H4 (cell line): Measurements from ENCODE around the gene BIN1. TPM values are rescaled to one million over a fixed set of nuclear protein-coding genes. Genes with fewer than 3 reads are reported as not detected.

Source experiments
- DNase-seq: peaks from one replicate; pipeline ENCODE4 v3.0.0-alpha.2; 2015; ENCODE audit warnings: low spot score
- total RNA-seq: library from RNA; depleted of rRNA; stranded (reverse); fragments of >200 nt; shearing (Covaris generic); gene quantifications from 2 replicates; pipeline ENCODE4 v1.2.3, GENCODE V29; 2014

BIN1 gene
- total RNA-seq, 1 experiment from 2014 or later = 60.0 TPM

DNA sequence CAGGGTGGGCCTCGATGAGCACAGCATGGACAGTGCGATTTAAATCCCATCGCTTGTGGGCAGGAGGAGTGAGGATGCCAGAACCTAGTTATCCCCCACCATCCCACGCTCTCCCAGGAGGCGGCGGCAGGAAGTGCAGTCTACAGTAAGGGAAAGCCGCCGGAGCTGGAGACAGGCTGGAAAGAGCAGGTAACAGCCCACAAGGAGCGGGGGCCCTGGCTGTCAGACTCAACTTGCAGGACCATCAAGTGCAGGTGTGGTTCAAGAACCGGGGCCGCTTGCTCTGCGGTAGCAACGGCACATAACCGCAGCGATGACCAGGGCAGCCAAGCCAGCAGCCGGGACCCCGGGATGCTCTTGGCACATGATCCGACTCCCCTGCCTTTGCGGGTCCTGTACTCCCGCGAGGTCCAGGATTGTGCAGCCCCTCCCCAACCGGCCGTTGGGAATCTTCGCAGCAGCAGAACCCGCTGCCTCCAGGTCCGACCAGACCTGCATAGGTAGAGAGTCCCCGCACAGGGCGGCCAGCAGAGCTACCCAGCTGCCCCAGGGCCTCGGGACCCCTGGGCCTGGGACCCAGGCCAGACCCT, 82.1 kb downstream of the BIN1 start:
- DNase-seq = no peak

DNA sequence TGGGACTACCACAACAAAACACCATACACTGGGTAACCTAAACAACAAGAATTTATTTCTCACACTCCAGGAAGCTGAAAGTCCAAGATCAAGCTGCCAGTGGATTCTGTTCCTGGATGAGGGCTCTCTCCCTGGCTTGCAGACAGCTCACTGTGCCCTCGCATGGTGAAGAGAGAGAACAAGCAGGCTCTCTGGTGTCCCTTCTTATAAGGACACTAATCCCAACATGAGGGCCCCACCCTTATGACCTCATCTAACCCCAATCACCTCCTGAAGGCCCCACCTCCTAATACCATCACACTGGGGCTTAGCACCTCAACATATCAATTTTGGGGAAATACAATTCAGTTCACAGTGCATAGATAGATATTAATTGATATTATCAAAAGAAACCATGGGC, 83.5 kb downstream of the BIN1 start:
- no peak for DNase-seq

DNA sequence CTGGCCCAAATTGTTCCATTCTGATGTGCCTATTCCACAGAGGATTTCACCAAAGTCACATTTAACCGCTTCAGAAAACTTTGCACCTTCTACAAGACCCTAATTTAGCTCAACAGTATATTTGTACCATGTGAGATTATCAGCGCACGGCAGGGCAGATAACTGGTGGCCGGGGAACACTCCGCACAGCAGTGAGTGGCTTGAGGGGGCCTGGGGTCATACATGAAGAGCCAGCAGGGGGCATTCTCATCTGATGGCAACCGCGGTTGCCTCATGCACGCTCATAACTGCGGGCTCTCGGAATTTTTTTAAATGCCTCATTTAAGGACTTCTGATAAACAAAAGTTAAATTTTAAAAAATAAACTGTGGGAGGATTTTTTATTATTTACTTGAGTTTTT, 84.1 kb downstream of the BIN1 start:
- no peak for DNase-seq

DNA sequence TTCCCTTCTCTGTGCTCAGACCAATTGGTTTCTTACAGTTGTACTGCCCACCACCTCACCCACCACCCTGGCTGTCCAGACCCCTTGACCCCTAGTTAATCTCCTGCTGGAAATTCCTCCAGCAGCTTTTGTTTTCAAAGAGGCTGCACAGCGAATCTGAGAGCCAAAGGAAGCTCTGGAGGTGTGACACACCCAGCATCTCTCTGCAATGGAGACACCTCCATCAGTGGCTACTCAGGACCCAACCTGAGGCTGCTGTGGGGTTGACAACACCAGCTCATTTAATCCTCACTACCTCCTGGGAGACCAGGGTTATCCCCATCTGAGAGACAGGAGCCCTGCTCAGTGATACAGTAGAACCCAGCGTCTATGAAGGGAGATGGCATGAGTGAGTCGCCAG, 86.4 kb downstream of the BIN1 start:
- no peak for DNase-seq

DNA sequence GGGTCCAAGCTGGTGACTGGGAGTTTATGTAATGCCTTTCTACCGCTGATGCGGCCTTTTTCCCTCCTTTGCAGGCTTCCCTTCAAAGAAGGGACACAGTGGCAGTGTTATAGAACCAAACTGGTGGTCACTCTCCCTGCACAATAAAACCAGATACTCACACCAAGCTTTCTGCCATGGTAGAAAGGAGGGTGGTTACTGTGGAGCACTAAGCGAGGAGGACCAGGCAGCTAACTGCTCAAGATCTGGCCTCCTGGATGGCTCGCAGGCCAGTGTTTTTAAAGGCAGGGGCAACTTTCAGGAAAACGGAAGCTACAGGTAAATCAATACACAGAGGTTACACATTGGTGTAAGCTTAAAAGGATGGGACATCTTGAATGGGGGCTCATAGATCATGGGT, 89.4 kb downstream of the BIN1 start:
- DNase-seq = no peak

DNA sequence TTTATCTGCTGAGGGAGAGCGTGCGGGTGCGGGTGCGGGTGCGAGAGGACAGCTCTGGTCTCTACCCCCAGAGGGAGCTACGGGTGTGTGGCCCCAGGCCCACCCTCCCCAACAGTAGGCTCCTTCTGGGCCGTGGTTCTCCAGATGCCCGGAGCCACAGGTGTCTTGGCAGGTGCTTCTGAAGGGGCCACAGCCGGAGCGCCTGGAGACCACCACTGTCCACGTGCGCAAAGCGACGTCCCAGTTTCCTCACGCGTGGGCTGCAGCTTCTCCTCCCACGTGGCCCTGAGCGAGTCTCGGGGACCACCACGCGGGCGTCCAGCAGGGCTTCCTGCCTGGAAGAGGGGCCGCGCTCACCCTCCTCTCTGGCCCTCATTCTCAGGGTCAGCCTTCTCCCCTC, 90.6 kb downstream of the BIN1 start:
- no peak for DNase-seq

DNA sequence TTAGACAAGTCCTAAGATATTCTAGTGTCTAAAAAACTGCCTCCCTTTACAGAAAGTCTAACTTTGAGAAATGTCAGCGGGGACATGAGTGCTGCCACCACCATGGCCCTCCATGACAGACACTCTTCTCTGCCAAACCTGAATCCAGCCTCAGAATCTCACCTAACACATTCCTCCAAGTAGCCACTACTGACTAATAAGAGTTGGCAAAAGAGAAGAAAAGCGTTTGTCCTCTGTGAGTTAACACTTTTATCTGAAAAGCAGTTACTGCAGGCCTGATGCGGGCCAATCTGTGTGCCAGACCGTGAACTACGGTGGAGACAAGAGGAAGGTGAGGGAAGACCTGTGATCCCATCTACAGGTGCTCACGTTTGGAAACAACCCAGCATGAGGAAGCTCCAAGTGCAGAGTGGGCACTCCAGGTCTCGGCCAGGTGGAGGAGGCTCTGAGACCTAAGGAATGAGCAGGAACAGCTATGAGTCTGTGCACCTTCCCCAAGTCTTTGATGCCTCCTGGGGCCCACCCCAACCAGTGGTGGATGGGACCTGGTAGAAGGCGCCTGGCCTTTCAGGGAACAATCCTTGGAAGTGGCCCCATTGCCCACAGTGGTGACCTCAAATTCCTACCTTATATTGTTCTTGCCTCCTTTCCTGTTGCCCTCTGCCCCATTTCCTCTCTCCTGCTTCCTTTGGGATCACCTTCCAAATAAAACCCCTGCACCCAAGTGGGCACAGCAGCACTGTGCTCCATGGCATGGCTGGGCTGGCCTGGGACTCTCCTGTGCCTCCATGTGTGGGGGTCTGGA, 91.6 kb downstream of the BIN1 start:
- DNase-seq = no peak

DNA sequence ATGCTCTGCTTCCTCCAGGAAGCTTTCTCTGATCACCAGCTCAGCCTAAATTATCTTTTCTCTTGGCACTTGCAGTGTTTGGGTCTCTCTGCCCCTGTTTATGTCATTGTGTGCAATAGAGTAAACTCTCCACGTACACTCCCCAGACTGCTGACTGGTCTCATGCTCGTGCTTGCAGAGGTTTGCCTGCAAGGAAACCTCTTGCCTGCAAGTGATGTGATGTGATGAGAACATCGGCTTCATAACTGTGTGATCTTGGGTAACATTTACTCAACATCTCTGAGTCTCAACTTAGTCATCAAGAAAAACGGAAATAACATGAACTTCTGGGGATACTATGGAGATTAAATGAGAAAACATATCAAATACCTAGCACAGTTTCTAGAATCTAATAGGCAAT, 92.3 kb downstream of the BIN1 start:
- peak; percentile 67 for DNase-seq

DNA sequence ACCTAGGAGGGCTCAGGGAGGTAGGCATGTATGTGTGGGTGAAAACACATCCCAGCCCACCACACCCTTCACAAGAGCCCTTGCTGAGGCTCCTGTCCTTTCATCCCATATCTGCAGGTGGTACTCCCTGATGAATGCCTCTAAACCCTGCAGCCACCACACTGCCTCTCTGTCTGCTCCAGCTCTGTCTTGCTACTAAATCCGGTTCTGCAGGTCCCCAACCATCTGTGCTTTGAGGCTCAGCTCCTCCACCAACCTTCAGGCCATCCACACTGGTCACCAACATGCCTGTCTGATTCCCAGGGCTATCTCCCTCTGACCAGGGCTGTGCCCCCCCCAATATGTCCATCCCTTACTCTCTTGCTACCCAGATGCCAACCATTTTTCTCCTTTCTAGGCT, 92.7 kb downstream of the BIN1 start:
- no peak for DNase-seq

DNA sequence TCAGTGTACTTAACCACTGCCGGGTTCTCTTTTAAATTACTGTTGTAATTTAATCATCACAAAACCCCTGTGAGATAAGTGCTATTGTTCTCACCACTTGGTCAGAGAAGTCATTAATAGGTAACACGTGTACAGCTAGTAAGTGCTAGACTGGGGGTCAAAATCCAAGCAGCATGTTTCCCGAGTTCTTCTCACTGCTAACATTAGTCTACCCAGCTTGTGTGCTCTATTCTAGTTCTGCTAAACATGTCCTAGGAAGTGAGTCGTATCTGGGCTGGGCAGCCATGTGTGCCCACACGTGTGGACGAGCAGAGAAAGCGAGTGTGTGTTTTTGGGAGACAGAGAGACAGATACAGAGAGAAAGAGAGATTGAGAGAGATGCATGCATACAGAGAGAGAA, 94.1 kb downstream of the BIN1 start:
- no peak for DNase-seq

DNA sequence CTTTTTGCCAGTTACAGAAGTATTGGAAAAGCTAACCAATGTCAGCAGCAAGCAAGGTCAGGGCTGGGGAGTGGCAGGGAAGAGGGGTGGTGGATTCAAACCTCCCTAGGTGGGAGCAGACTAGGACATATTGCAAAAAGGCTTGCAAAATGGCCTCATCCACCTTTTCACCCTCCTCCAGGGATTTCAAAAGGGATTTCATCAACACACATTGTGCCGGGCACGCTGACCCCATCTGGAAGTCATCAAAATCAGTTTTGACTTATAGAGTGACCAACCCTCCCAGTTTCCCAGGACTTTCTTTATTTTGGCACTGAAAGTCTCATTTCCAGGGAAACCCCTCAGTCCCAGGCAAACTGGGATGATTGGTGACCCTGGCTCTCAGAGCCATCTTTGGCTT, 94.7 kb downstream of the BIN1 start:
- no peak for DNase-seq

DNA sequence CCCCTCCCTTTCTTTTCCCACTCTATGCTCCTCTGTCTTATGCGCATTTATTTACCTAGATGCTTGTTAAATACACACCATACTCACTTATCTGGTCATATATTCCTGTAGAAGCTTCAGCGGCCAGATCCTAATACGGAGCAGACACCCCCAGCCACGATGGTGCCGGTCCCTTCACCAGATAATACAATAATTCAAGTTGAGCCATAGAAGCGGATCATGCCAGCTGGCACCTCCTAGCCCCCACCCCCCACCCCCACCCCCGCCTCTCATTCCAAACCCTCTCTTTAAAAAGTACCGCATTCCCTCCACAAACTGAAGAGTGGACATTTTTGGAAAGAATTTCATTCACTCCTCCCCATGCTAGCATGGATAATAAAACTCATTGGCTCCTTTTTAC, 95.2 kb downstream of the BIN1 start:
- no peak for DNase-seq

DNA sequence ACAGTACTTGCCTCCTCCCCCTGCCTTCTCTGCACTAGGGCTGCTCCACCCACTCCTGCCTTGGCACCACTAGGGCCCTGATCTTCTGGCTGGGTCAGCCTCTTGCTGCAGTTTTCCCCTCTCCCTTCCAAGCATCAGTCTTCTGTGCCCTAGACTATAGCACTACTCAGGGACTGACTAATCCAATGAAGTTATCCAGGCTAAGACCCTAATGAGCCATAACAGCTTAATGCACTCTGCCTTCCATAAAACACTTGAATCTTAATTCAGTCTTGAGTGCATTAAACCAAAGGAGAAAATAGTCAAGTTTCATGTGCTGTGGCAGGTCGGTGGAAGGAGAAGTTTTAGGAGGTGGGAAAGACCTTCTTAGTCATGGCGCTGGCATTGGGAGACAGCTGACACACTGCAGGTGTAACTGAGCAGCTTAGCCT, 95.7 kb downstream of the BIN1 start:
- no peak for DNase-seq

DNA sequence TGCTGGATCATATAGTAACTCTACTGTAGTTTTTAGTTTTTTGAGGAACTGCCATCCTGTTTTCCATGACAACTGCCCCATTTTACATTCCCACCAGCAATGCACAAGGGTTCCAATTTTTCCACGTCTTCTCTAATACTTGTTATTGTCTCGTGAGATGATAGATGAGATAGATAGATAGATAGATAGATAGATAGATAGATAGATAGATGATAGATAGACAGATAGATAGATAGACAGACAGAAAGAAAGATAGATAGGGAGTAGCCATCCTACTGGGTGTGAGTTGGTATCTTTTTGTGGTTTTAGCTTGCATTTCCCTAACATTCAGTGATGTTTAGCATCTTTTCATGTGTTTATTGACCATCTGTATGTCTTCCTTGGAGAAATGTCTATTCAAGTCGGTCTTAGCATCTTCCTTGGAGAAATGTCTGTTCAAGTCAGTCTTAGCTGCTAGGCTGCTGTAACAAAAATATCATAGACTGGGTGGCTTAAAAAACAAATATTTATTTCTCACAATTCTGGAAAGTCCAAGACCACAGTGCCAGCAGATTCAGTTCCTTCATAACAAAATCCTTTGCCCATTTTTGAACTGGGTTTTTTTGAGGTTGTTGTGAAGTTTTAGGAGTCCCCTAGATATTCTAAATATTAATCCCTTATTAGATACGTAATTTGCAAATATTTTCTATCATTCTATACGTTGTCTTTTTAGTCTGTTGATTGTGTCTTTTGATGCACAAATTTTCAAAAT, 98.5 kb downstream of the BIN1 start:
- no peak for DNase-seq

DNA sequence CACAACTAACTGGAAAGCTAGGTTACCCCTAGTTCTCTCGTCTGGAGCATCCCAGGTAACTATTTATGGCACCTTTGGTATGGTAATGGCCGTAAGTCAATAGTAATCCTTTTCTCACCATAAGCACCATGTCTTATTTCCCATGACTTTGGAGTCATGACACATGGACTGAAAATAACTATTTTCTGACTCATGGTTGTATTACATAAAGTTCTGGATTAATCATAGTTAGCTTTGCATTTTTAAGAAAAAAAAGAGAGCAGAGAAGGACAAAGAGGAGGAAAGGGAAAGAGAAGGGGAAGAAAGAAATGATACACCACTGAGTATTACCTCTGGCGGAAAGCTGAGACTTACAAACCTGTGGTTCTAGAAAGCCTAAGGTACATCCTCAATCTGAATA, 99.3 kb downstream of the BIN1 start:
- DNase-seq = no peak

DNA sequence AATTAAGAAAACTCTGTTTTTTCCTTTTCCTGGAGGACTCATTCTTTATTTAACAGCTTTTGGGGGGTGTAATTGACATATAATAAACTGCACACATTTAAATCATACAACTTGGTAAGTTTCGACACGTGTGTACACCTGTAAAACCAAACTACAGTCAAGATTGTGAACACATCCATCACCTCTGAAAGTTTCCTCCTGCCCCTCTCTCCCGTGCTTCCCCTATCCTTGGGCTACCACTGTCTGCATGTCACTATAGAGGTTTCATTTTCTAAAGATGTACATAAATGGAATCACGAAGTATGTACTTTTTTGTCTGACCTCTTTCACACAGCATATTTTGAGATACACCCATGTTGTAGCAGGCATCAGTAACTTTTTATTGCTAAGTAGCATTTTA, 100.0 kb downstream of the BIN1 start:
- no peak for DNase-seq

DNA sequence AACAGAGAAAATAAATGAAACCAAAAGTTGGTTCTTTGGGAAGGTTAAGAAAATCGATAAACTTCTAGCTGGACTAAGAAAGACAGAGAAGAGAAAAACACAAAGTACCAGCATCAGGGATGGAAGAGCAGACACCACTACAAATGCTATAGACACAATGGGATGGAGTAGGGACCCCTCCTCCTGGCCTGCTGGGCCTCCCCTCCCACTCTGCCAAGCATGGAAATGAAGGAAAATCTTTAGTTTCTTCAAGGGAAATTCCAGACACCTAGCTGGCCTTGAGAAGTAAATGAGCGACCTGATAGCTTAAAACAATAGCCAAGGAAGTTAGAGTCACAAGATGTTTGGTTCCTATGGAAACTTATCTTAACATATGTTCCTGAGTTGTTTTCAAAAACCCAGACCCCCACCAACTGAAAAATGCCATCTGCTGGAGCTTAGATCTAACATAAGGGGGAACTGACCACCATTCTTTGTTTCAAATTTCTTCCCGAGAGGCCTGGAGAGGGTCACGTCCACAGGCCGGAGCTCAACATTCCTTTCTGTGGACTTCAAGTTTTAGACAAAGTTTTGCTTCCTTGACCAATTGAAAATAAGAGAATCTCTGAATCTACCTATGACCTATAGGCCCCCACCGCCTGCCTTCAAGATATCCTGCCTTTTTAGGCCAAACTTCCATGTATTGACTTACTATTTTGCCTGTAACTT, 101.9 kb downstream of the BIN1 start:
- no peak for DNase-seq

DNA sequence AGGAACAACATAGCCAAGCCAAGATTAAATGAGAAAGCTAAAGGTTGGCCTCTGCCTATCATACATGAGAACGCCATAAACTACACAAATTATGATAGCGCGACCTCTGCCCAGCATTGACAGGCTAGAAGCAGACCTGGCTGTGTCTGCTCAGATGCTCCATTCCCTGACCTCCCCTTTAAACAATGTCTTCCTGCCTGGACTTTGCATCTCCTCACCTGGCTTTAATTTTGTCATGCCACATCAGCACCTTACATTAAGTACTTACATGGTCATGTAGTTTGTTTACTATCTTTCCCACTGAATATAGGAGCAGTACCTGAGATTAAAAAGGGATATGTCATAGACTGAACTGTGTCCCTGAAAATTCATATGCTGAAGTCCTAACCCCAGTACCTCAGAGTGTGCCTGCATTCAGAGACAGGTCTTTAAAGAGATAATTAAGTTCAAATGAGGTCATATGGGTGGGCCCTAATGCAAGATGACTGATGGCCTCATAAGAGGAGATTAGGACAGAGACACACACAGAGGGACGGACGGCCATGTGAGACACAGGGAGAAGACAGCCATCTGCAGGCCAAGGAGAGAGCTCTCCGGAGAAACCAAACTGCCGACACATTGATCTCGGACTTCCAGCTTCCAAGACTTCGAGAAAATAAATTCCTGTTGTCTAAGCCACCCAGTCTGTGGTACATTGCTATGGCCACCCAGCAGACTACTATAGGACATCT, 103.7 kb downstream of the BIN1 start:
- DNase-seq = no peak

DNA sequence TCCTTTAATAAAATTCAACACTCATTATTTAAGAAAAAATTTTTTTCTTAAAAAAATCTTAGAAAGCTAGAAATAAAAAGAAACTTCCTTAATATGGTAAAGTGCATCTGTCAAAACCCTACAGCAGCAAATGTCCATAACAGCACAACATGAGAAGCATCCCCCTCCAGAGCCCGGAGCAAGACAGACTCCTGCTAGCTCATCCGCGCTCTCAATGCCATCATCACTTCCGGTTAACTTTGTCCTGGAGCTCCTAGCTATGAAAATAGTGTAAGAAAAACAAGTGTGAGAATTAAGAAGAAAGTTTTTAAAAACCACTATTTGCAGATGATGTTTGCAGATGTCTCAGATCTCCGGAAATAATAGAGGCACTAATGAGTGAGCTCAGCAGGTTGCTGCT, 105.2 kb downstream of the BIN1 start:
- DNase-seq = no peak

DNA sequence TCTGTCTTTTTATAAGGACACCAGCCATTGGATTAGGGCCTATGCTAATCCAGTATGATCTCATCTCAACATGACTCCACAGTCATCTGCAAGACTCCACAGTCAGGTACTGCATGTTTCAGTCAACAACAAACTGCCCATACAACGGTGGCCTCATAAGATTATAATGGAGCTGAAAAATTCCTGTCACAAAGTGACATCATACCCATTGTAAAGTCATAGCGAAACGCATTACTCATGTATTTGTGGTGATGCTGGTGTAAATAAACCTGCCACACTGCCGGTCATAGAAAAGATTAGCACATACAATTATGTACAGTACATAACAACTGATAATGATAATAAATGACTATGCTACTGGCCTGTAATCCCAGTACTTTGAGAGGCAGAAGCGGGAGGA, 106.0 kb downstream of the BIN1 start:
- peak; percentile 84 for DNase-seq

DNA sequence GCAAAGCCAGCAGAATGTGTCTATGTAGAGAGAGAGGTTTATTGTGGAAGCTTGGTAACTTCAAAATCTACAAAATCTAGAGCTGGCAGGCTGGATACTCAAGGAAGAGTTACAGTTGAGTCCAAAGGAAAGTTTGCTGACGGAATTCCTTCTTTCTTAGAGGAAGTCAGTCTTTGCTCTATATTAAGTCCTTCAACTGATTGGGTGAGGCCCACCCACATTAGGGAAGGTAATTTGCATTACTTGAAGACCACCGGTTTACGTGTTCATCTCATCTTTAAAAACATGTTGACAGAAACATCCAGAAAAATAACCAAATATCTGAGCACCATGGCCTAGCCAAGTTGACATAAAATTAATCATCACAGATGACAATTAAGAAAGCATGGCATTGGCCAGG, 106.8 kb downstream of the BIN1 start:
- no peak for DNase-seq
